GM23248 (cell line): ENCODE results near the gene PTPRD.

Experiments
- EZH2 ChIP-seq: fragments of 200-600 bp; sonication (generic); IDR thresholded peaks from 2 replicates; pipeline ENCODE4 v1.6.1; 2018; ENCODE audit warnings: antibody characterized with exemption, mild to moderate bottlenecking; ENCODE audit not compliant: insufficient read depth, poor library complexity, severe bottlenecking
- EZH2phosphoT487 ChIP-seq: fragments of 200-600 bp; sonication (generic); IDR thresholded peaks from 2 replicates; pipeline ENCODE4 v1.6.1; 2018; ENCODE audit warnings: antibody characterized with exemption, moderate library complexity, mild to moderate bottlenecking, low read depth; ENCODE audit not compliant: insufficient read depth

DNA sequence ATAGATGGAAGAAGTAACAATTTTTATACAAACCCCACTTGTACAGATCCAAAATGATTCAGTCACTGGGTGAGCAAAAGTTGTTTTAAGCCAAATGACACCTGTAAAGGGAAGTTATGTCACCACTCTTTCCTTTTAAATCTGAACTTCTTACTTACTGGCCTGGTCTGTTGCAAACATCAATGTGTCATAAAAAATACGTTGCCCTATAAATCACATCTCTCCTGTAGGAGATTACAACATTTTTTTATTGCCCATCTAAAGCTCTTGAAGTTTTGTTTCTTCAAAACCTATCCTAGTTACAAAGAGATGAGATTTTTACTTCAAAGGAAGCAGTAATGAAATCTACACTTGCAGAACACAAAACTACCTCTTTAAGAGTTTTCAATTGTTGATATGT is 1725.4 kb downstream of the PTPRD start:
- TF ChIP-seq EZH2phosphoT487 (no peak), EZH2 (no peak)
